B cell (primary cell): ENCODE results near the gene ADA. TPM values are rescaled to one million over a fixed set of nuclear protein-coding genes. Genes with fewer than 3 reads are reported as not detected.

Source experiments
- ATAC-seq: fragments of 200-7000 bp; cut with Tn5 transposase; one replicate; pipeline ENCODE4 v1.10.0; 2021; ENCODE audit warnings: low read depth, mild to moderate bottlenecking, moderate number of reproducible peaks, moderate library complexity
- CTCF ChIA-PET: fragments of 350-600 bp; sonication (Branson Sonifier 250); formaldehyde crosslinking; loops from one replicate; lab custom pipeline; 2021; ENCODE audit warnings: antibody characterized with exemption, inconsistent platforms; lab: Charles Lee
- POLR2A ChIA-PET: fragments of 350-600 bp; sonication (Branson Sonifier 250); formaldehyde crosslinking; loops from one replicate; lab custom pipeline; 2021; ENCODE audit warnings: antibody characterized with exemption; lab: Charles Lee
- DNase-seq: peaks from one replicate; pipeline ENCODE4 v3.0.0; 2013
- H2AFZ ChIP-seq: 2 replicates; pipeline ENCODE4 v1.6.1; 2012; ENCODE audit warnings: mild to moderate bottlenecking, low read depth, low read length; ENCODE audit not compliant: insufficient read depth, poor library complexity, severe bottlenecking
- H3K27ac ChIP-seq, 2 donors: 1 replicate in 1 of 2; 2 replicates in 1 of 2; pipeline ENCODE4 v1.5.1; 2012 to 2013; ENCODE audit warnings: low read length in 2 of 2, mild to moderate bottlenecking in 2 of 2, moderate library complexity in 1 of 2
- H3K27me3 ChIP-seq, 4 experiments: fragments of 200-600 bp in 1 of 4; sonication (generic) in 1 of 4; replicated peaks in 1 of 4; 1 replicate in 2 of 4; 2 replicates in 2 of 4; pipeline versions ENCODE4 v1.6.1 to v1.7.0; 2013 to 2016; ENCODE audit warnings: low read length in 3 of 4, mild to moderate bottlenecking in 2 of 4, mixed read lengths in 1 of 4, moderate library complexity in 1 of 4; ENCODE audit not compliant: insufficient read depth in 4 of 4, control insufficient read depth in 3 of 4; ENCODE audit errors: control extremely low read depth in 1 of 4
- H3K36me3 ChIP-seq, 2 experiments: replicated peaks in 1 of 2; 1 replicate in 1 of 2; 2 replicates in 1 of 2; pipeline versions ENCODE4 v1.6.1 to v1.7.1; 2013; ENCODE audit warnings: low read length in 1 of 2; ENCODE audit not compliant: insufficient read depth in 2 of 2, control insufficient read depth in 1 of 2; ENCODE audit errors: control extremely low read depth in 1 of 2, extremely low read depth in 1 of 2
- H3K4me1 ChIP-seq, 2 donors: fragments of 200-600 bp in 1 of 2; sonication (generic) in 1 of 2; 1 replicate in 1 of 2; 2 replicates in 1 of 2; pipeline versions ENCODE4 v1.5.1 to v1.6.1; 2013 to 2017; ENCODE audit warnings: low read length in 2 of 2; ENCODE audit not compliant: control insufficient read depth in 2 of 2, insufficient read depth in 2 of 2
- H3K4me2 ChIP-seq: replicated peaks from 2 replicates; pipeline ENCODE3; 2012; ENCODE audit warnings: mild to moderate bottlenecking, low read depth, low read length; ENCODE audit not compliant: poor library complexity, severe bottlenecking
- H3K4me3 ChIP-seq, 5 experiments: fragments of 200-600 bp in 1 of 5; sonication (generic) in 1 of 5; 1 replicate in 3 of 5; 2 replicates in 2 of 5; pipeline versions ENCODE4 v1.5.1 to v1.7.0; 2011 to 2016; ENCODE audit warnings: low read length in 4 of 5, mild to moderate bottlenecking in 4 of 5, low read depth in 2 of 5, control low read depth in 1 of 5, moderate library complexity in 1 of 5; ENCODE audit not compliant: insufficient read depth in 1 of 5; ENCODE audit errors: control extremely low read depth in 1 of 5, extremely low read depth in 1 of 5
- H3K79me2 ChIP-seq: fragments of 200-600 bp; sonication (generic); one replicate; pipeline ENCODE4 v1.6.0; 2016; ENCODE audit warnings: low read length; ENCODE audit not compliant: control insufficient read depth, insufficient read depth
- H3K9ac ChIP-seq: fragments of 200-600 bp; sonication (generic); 2 replicates; pipeline ENCODE4 v1.6.1; 2017; ENCODE audit warnings: mild to moderate bottlenecking, low read length, moderate library complexity
- H3K9me3 ChIP-seq, 3 donors: one replicate each; pipeline versions ENCODE4 v1.6.1 to v1.7.1; 2013; ENCODE audit warnings: low read length in 2 of 3; ENCODE audit not compliant: control insufficient read depth in 2 of 3, insufficient read depth in 1 of 3; ENCODE audit errors: control extremely low read depth in 1 of 3
- H4K20me1 ChIP-seq: 2 replicates; pipeline ENCODE4 v1.6.0; 2012; ENCODE audit warnings: mild to moderate bottlenecking, low read length; ENCODE audit not compliant: insufficient read depth, control insufficient read depth, poor library complexity, severe bottlenecking
- H3K27ac Mint-ChIP-seq: one replicate; pipeline ENCODE4 v1.8.0; 2021; ENCODE audit warnings: mixed read lengths
- H3K27me3 Mint-ChIP-seq: one replicate; pipeline ENCODE4 v1.8.0; 2021; ENCODE audit warnings: mixed read lengths
- H3K4me1 Mint-ChIP-seq: one replicate; pipeline ENCODE4 v1.8.0; 2021; ENCODE audit warnings: mixed read lengths
- H3K4me3 Mint-ChIP-seq: one replicate; pipeline ENCODE4 v1.8.0; 2021; ENCODE audit warnings: mixed read lengths
- H3K9me3 Mint-ChIP-seq: one replicate; pipeline ENCODE4 v1.8.0; 2022; ENCODE audit warnings: mixed read lengths; ENCODE audit not compliant: insufficient read depth
- CTCF ChIP-seq: fragments of 200-600 bp; IDR thresholded peaks from one replicate; pipeline ENCODE4 v1.8.0; 2022; ENCODE audit warnings: antibody characterized with exemption, mild to moderate bottlenecking
- EZH2 ChIP-seq: IDR thresholded peaks from 2 replicates; pipeline ENCODE4 v1.6.1; 2012; ENCODE audit warnings: borderline replicate concordance, low read depth, mild to moderate bottlenecking, moderate library complexity, low read length; ENCODE audit not compliant: insufficient read depth, poor library complexity, severe bottlenecking
- WGBS: methylation state at CpG from one replicate; pipeline ENCODE4 v1.1.5; 2013; ENCODE audit warnings: missing lambda C conversion rate; ENCODE audit not compliant: insufficient coverage; 5-methylcytosine and 5-hydroxymethylcytosine counted together
- intact Hi-C: fragments of 100-400 bp; cut with micrococcal nuclease; formaldehyde crosslinking; loops from one replicate; pipeline ENCODE4 v1.10.0; 2022
- polyA plus RNA-seq: library from polyadenylated mRNA; depleted of rRNA; stranded (reverse); fragments of >200 nt; gene quantifications from 2 replicates; pipeline ENCODE4 v1.2.3, GENCODE V29; 2012
- total RNA-seq, 2 donors: library from RNA; stranded (reverse); fragments of 120-200 nt in 1 of 2; gene quantifications; 1 replicate in 1 of 2; 2 replicates in 1 of 2; pipeline versions ENCODE4 v1.2.3 to v1.2.4, GENCODE V29; 2013 to 2022

Gene ADA
- total and polyA plus RNA-seq, 2 donors (not counting 1 experiment from before 2014, with no cell fraction given), result 10.0 to 34.2 TPM

DNA sequence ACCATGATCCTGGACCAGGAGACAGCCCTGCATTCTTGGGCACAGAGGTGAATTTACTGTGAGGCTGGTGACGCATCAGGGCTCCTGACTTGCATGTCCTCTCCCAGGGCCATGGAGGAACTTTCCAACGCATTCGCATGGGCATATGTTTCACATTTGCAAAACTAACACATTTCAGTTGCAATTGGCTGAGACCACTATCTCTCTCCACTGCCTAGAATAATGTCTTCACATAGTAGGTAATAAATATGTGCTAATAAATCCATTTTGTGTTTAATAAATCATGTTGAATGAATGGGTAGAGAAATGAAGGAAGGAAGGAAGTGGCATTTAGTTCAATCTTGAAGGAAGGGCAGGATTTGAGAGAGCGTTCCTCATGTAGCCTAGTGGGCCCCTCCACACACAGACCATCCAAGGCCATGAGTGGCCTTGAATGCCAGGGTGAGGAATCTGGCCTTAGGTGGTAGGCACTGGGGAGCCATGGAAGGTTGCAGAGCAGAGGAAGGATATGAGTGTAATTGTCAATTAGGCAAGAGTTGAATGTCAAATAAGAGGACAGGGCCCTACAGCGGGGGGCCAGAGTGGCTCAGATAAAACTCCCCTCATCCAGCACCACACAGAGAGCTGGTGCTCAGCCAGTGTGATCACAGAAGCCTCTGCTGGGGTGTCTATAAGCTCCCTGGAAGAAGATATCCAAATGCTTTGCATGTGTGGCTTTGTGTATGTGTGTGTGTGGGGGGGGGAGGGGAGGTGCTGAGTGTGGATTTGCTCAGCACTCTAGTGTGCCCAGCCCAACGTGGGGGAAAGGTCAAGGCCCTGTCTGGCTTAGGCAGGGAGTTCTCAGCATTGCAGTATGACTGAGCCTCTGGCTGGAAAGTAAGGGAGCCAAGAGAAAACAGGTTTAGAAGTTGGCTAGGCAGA lies 32.8 kb upstream of the ADA start:
- Mint-ChIP-seq H3K4me3 (no peak overlapping the region), H3K9me3 (no peaks in the 10 kb centered on the region), H3K27me3 (peaks cover 10% of the 10 kb centered on the region), H3K4me1 (peaks cover 5% of the 10 kb centered on the region), H3K27ac (no peak overlapping the region)
- TF ChIP-seq CTCF (no peak), EZH2 (no peak)
- Histone ChIP-seq H3K4me2 (no peak overlapping the region), H3K27ac (no peak overlapping the region), H4K20me1 (no peaks in the 10 kb centered on the region), H3K9ac (no peak overlapping the region), H3K9me3 (no peaks in the 10 kb centered on the region), H3K4me1 (peaks cover 0 to 11% of the 10 kb centered on the region in 2 donors), H3K4me3 (no peak overlapping the region), H2AFZ (peak overlapping the region; percentile 11), H3K36me3 (no peaks in the 10 kb centered on the region), H3K79me2 (no peaks in the 10 kb centered on the region), H3K27me3 (peaks cover 0 to 3% (median 0%) of the 10 kb centered on the region in 4 experiments)
- ChIA-PET POLR2A (no interaction called here), CTCF (interaction anchor here (0.6 to 5.4 kb wide), 45 partner anchors 9 to 1086 kb away, joined by 3 to 37 read pairs (median 4); partner anchors contain the start of genes ADA and CCN5)
- intact Hi-C loops, result loop anchor here (10.0 kb wide), 1 partner anchor 610 kb away; no protein-coding TSS in a partner anchor
- 67% methylated on average over 3 of the region's 6 CpGs for WGBS
- ATAC-seq (no peak), DNase-seq (no peak)
